Ovary (tissue), 9 donors: ENCODE measurements around the gene UBE2L5. TPM values are rescaled to one million over a fixed set of nuclear protein-coding genes. Genes with fewer than 3 reads are reported as not detected.
"Not testable (repeated sequence)": the region's sequence is repeated elsewhere in the genome, so short reads cannot be mapped to it uniquely, and the experiment has no call there.

Source experiments
- DNase-seq, 5 donors: peaks; one replicate each; pipeline ENCODE4 v3.0.0-alpha.2; 2019 to 2020
- H3K27ac ChIP-seq, 2 donors: fragments of 200-600 bp; one replicate each; pipeline versions ENCODE4 v1.5.1 to v1.8.0; 2019 to 2022
- H3K27me3 ChIP-seq: fragments of 200-600 bp; one replicate; pipeline ENCODE4 v1.8.0; 2022
- H3K36me3 ChIP-seq: fragments of 200-600 bp; sonication (generic); one replicate; pipeline ENCODE4 v1.5.1; 2019
- H3K4me1 ChIP-seq: one replicate; pipeline ENCODE4 v1.8.1; 2013; ENCODE audit warnings: mild to moderate bottlenecking, moderate library complexity; ENCODE audit not compliant: insufficient read depth
- H3K4me3 ChIP-seq: fragments of 200-600 bp; sonication (generic); one replicate; pipeline ENCODE4 v1.5.1; 2017
- H3K9me3 ChIP-seq, 2 donors: fragments of 200-600 bp in 1 of 2; sonication (generic) in 1 of 2; one replicate each; pipeline versions ENCODE4 v1.5.1 to v1.8.1; 2013 to 2019; ENCODE audit warnings: mild to moderate bottlenecking in 1 of 2, moderate library complexity in 1 of 2
- EP300 ChIP-seq: sonication (generic); formaldehyde crosslinking; IDR thresholded peaks from one replicate; pipeline ENCODE4 v1.6.1; 2017; ENCODE audit warnings: antibody characterized with exemption
- POLR2A ChIP-seq: fragments of 450-650 bp; IDR thresholded peaks from one replicate; pipeline ENCODE4 v1.6.1; 2017; ENCODE audit warnings: antibody characterized with exemption, mild to moderate bottlenecking, moderate library complexity
- WGBS, 3 donors: extraction: QIAGEN DNeasy Blood & Tissue Kit in 1 of 3; methylation state at CpG; one replicate each; pipeline versions ENCODE4 v1.1.5 to v1.1.7; 2013 to 2017; 5-methylcytosine and 5-hydroxymethylcytosine counted together
- intact Hi-C, 4 donors: fragments of 100-400 bp; cut with DNase I; formaldehyde crosslinking; loops; one replicate each; pipeline versions ENCODE4 v1.11.0 to v1.15.1; 2022 to 2023
- polyA plus RNA-seq, 2 donors: library from polyadenylated mRNA; stranded (reverse); fragments of 200-250 nt in 1 of 2; fragments of 350-450 nt in 1 of 2; fragmentation: Illumina TruSeq in 1 of 2; extraction: RNeasy Lipid Tissue Mini Kit (QIAGEN cat#74804) in 1 of 2; gene quantifications; one replicate each; pipeline ENCODE4 v1.2.3, GENCODE V29; 2013 to 2014
- total RNA-seq, 7 donors: library from RNA; depleted of rRNA in 2 of 7; stranded (reverse); fragments of >200 nt in 2 of 7; fragmentation: NEBNext Ultra II Directional in 3 of 7; extraction: Animal tissue kit (Norgen Biotek cat#: 25700) in 3 of 7; gene quantifications; one replicate each; pipeline versions ENCODE4 v1.1.0 to v1.2.4, GENCODE V29; 2016 to 2023
- TF ChIP-seq, protein P1 (sequence below), 3 donors: fragments of 450-650 bp in 2 of 3; fragments of 200-600 bp in 1 of 3; IDR thresholded peaks; one replicate each; pipeline versions ENCODE4 v1.5.1 to v1.8.0; 2016 to 2022; ENCODE audit warnings: antibody characterized with exemption in 3 of 3, mild to moderate bottlenecking in 1 of 3
- donor health status: DM: no; HTN: no; CAD: no; lungs with moderate emphysema.
- donor health status: DM: no; HTN: no; CAD: no.
- donor health status: Bipolar disorder and iron deficiency.
- donor health status: DM: yes; HTN: yes; CAD: no.
- donor health status: DM: no; HTN: no; CAD: no.
- donor health status: DM: yes; HTN: yes; CAD: no.

UBE2L5 gene
- total and polyA plus RNA-seq, 9 donors: 0.11 to 0.48 (median 0.15) TPM; not detected in 6

DNA sequence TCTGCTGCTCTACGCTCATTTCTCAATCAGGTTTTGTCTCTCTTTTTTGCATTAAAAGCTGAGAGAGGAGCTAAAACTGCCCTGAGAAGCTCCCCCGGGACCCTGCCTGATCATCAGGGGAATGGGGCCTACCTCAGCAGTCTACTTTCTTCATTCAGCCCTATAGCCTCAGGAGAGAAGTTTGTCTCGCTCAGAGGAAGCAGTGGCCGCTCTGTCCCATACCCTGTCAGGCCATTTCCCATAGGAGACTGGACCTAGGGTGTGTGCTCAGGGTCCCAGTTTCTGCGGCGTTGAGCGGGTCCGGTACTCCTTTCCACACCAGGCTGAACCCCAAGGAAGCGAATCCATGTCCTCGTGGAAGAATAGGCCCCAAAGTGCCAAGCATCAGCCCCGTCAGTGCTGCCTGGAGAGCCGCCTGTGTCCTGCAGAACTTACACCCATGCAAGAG, 21.7 kb downstream of the UBE2L5 start:
- H3K4me3 ChIP-seq: no peak overlapping the region
- DNase-seq: no peak

DNA sequence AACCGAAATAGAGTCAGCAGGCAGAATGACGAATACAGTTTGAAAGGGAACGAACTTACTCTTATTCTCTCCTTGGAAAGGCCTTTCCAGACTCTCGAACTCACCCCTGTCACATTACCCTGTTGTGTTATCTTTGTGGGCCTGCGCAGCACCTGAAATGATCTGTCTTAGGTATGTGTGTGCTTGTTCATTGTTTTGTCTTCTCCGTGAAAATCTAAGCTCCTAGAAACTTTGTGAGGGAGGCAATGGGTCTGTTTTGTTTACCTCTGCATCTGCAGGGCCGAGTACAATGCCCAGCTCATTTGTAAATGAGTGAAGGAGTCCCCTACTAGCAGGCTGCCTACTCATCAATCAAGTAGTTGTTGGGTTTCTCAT, 23.8 kb downstream of the UBE2L5 start:
- DNase-seq: no peak
- H3K27me3 ChIP-seq: no peaks in the 10 kb centered on the region
- no peaks in the 10 kb centered on the region for H3K36me3 ChIP-seq
- peak overlapping the region; percentile 43 for H3K4me3 ChIP-seq
- intact Hi-C loops: loop anchor here in 1 of 4 donors (2.0 kb wide), 1 partner anchor 29 kb away; no protein-coding TSS in a partner anchor
- H3K27ac ChIP-seq: peak overlapping the region in 1 of 2 donors; percentile 67
- H3K9me3 ChIP-seq: no peaks in the 10 kb centered on the region
- no peaks in the 10 kb centered on the region for H3K4me1 ChIP-seq
- 26 to 35% (median 32%) methylated on average over 7 of the region's 7 CpGs for WGBS, 3 donors
- TF ChIP-seq, protein P1, sequence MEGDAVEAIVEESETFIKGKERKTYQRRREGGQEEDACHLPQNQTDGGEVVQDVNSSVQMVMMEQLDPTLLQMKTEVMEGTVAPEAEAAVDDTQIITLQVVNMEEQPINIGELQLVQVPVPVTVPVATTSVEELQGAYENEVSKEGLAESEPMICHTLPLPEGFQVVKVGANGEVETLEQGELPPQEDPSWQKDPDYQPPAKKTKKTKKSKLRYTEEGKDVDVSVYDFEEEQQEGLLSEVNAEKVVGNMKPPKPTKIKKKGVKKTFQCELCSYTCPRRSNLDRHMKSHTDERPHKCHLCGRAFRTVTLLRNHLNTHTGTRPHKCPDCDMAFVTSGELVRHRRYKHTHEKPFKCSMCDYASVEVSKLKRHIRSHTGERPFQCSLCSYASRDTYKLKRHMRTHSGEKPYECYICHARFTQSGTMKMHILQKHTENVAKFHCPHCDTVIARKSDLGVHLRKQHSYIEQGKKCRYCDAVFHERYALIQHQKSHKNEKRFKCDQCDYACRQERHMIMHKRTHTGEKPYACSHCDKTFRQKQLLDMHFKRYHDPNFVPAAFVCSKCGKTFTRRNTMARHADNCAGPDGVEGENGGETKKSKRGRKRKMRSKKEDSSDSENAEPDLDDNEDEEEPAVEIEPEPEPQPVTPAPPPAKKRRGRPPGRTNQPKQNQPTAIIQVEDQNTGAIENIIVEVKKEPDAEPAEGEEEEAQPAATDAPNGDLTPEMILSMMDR (IDR thresholded peaks at IDR 0.05): no peak
- no peak for TF ChIP-seq POLR2A
- TF ChIP-seq EP300: no peak

More for the DNA sequence above, 21.7 kb downstream of the UBE2L5 start:
- H3K36me3 ChIP-seq: no peaks in the 10 kb centered on the region
- TF ChIP-seq POLR2A (no peak), EP300 (no peak)
- TF ChIP-seq, protein P1 (IDR thresholded peaks at IDR 0.05): no peak
- intact Hi-C loops: no loop called here
- no peaks in the 10 kb centered on the region for H3K27me3 ChIP-seq
- H3K27ac ChIP-seq: no peak overlapping the region
- no peaks in the 10 kb centered on the region for H3K4me1 ChIP-seq
- 97 to 98% (median 98%) methylated on average over 12 of the region's 12 CpGs for WGBS, 3 donors
- no peaks in the 10 kb centered on the region for H3K9me3 ChIP-seq

DNA sequence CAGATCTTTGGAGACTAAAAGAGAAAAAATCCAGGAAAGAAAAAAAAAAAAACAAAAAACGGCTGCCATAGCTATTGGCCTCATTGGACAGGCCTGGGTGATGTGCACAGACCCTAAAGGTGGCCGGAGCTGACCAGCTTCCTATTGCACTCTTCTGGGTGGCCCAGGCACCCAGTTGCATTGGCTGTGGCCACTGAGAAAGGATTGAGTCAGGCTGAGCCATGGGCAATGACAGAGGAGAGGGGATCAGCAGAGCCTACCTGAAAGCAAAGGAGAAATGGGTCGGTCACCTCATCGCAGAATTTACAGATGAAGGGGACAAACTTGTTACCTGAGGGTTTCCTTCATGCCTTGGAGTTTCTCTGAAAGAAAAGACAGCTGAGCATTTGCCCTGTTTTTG, 26.1 kb downstream of the UBE2L5 start:
- H3K36me3 ChIP-seq: no peaks in the 10 kb centered on the region
- H3K27ac ChIP-seq: no peak overlapping the region
- DNase-seq: no peak
- intact Hi-C loops: no loop called here
- H3K4me3 ChIP-seq: no peak overlapping the region
- H3K4me1 ChIP-seq: no peaks in the 10 kb centered on the region
- H3K9me3 ChIP-seq: no peaks in the 10 kb centered on the region
- no peaks in the 10 kb centered on the region for H3K27me3 ChIP-seq
- no peak for TF ChIP-seq EP300
- TF ChIP-seq, protein P1 (IDR thresholded peaks at IDR 0.05): no peak
- no peak for TF ChIP-seq POLR2A
- WGBS, 3 donors: 94 to 97% (median 94%) methylated on average over 4 of the region's 4 CpGs

DNA sequence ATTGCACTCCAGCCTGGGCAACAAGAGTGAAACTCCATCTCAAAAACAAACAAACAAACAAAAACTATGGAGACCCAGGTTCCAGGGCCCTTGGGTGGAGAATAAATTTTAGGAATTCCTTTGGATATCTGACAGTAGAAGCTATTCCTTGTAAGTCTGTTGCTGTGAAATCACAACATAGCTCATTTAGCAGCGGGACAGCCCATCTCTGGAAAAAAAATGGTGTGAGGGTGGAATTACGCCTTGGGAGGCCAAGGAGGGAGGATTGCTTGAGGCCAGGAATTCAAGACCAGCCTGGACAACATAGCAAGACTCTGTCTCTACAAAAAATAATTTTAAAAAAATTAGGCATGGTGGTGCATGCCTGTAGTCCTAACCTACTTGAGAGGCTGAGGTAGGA, 27.8 kb downstream of the UBE2L5 start:
- DNase-seq: no peak
- H3K27ac ChIP-seq: no peak overlapping the region
- TF ChIP-seq EP300 (no peak), POLR2A (no peak)
- TF ChIP-seq, protein P1 (IDR thresholded peaks at IDR 0.05): no peak
- no peak overlapping the region for H3K4me3 ChIP-seq
- no peaks in the 10 kb centered on the region for H3K9me3 ChIP-seq
- no peaks in the 10 kb centered on the region for H3K4me1 ChIP-seq
- H3K27me3 ChIP-seq: no peaks in the 10 kb centered on the region
- intact Hi-C loops: loop anchor here in 1 of 4 donors (5.0 to 10.0 kb wide), 2 partner anchors 318 to 415 kb away; no protein-coding TSS in a partner anchor
- no peaks in the 10 kb centered on the region for H3K36me3 ChIP-seq
- 94 to 99% (median 95%) methylated on average over 2 of the region's 2 CpGs for WGBS, 3 donors

DNA sequence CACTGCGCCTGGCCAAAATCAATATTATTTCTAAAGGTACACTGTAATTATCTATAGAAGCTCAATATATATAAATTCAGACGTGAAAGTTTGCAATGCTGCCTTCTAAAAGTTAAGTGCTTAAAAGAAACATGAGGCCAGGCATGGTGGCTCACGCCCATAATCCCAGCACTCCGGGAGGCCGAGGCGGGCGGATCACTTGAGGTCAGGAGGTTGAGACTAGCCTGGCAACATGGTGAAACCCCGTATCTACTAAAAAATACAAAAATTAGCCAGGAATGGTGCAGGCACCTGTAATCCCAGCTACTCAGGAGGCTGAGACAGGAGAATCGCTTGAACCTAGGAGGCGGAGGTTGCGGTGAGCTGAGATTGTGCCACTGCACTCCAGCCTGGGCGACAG, 29.2 kb downstream of the UBE2L5 start:
- not testable (repeated sequence) for H3K4me3 ChIP-seq, H3K9me3 ChIP-seq, H3K27me3 ChIP-seq, H3K4me1 ChIP-seq, DNase-seq, H3K27ac ChIP-seq, H3K36me3 ChIP-seq
- 90 to 95% (median 91%) methylated on average over 12 of the region's 12 CpGs for WGBS, 3 donors
- intact Hi-C loops: loop anchor here in 1 of 4 donors (5.0 to 10.0 kb wide), 2 partner anchors 319 to 413 kb away; no protein-coding TSS in a partner anchor
